ENCODE measurements around the gene ANXA6.
A peak's percentile ranks its signal among the peaks of the same experiment; 100 is the strongest.

ANXA6 gene

DNA sequence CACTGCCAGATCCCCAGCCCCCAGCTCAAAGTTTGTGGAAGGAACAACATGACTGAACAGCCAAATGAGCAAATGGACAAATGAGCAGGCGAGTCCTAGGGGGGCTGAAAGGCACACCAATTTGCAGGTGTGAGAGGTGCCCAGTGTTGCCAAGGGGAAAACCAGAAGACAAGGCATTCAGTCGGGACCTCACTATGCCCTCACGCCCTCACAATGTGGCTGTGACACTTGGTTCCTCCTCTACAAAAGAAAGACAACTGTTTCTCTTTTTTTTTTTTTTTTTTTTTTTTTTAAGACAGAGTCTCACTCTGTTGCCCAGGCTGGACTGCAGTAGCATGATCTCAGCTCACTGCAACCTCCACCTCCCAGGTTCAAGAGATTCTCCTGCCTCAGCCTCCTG is 104.7 kb downstream of the ANXA6 start:
- TF ChIP-seq SPI1 (IDR thresholded peaks at IDR 0.05; ENCODE audit: borderline replicate concordance, low read depth) = no peak
- TF ChIP-seq, protein P1, sequence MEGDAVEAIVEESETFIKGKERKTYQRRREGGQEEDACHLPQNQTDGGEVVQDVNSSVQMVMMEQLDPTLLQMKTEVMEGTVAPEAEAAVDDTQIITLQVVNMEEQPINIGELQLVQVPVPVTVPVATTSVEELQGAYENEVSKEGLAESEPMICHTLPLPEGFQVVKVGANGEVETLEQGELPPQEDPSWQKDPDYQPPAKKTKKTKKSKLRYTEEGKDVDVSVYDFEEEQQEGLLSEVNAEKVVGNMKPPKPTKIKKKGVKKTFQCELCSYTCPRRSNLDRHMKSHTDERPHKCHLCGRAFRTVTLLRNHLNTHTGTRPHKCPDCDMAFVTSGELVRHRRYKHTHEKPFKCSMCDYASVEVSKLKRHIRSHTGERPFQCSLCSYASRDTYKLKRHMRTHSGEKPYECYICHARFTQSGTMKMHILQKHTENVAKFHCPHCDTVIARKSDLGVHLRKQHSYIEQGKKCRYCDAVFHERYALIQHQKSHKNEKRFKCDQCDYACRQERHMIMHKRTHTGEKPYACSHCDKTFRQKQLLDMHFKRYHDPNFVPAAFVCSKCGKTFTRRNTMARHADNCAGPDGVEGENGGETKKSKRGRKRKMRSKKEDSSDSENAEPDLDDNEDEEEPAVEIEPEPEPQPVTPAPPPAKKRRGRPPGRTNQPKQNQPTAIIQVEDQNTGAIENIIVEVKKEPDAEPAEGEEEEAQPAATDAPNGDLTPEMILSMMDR (IDR thresholded peaks at IDR 0.05; ENCODE audit: insufficient read depth, low read length) = no peak
- TF ChIP-seq GABPA (IDR thresholded peaks at IDR 0.05; ENCODE audit: low read depth) = no peak
- peak in 1 of 2 experiments; percentile 35 for DNase-seq (ENCODE audit: low read depth in 1 of 2, low spot score in 1 of 2)
- H3K27me3 ChIP-seq (ENCODE audit: insufficient read depth, poor library complexity, severe bottlenecking) = no peaks in the 10 kb centered on the region
- no peak overlapping the region for H3K27ac ChIP-seq (replicated peaks)
- H3K4me3 ChIP-seq (replicated peaks; ENCODE audit: insufficient read depth, low read length) = no peak overlapping the region

DNA sequence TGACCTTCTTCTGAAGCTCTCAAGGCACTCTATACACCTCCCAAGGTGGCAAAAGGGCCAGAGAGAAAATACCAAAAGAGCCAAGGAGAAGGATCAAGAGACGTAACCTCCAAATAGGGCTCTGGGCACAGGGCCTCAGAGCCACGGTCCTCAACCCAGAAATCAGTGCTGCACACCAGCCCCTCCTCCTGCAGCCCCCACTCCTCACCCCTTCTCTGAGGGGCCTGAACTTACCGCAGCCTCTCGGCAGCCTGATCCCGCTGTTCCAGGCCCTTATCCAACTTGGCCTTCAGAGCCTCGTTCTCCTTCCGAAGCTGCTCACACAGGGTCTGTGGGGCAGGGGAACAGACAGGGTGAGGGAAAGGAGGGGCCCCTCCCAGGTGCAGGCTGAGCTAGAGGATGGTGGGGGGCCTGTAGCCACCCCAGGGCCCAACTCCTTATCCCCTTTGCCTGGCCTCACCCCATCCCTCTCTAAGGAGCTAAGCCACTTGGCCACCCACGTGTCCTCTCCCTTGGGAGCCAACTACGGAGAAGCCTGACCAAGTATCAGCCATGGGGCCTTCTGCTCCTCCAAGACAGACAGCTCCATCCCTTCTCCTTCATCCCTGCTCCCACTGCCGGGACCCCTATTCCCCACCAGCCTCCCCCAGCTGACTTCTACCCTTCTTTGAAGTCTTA is 105.5 kb downstream of the ANXA6 start:
- DNase-seq (ENCODE audit: low read depth in 1 of 2, low spot score in 1 of 2) = no peak

DNA sequence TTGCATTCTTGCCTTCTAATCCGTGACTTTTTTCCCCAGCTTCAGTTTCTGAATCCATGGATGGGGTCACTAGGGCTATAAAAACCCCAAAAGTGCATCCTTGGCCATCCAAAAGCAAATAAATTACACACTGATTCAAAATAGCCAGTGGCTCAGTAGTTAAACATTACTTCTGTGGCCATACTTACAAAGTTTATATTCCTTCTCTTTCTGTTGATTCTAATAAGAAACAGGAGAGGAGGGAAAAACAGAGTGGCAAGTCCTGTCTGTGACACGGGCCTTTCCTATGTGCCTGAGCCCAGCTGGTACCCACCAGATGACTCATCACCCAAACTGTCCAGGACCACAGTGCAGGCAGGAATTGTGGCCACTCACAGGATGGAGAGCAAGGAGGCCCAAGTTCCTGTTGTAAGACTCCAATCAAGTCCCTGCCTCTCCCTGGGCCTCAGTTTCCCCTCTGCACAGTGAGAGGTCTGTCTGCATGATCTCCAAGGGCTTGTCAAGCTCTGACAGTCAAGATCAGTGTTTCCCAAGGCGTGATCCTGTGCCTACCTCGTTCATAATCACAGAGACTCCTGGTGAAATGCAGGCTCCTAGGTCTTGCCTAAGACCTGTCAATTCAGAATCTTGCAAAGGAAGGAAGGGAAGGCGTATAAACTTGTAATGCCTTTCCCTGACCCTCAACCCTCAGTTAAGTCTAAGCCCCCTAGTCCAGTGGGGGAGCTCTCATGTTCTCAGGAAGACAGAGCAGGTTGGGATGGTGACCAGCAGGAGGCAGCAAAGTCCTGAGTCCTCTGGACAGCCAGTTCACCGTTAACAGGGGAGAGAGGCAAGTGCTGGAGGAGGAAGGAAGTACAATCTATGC is 106.3 kb downstream of the ANXA6 start:
- Histone ChIP-seq H3K27me3 (ENCODE audit: insufficient read depth, poor library complexity, severe bottlenecking) (no peaks in the 10 kb centered on the region), H3K27ac (replicated peaks) (no peak overlapping the region), H3K4me3 (replicated peaks; ENCODE audit: insufficient read depth, low read length) (no peak overlapping the region)
- TF ChIP-seq SPI1 (IDR thresholded peaks at IDR 0.05; ENCODE audit: borderline replicate concordance, low read depth) (peak; percentile 70; the same call in 1 of the 2 replicates), POLR2AphosphoS5 (IDR thresholded peaks at IDR 0.05; ENCODE audit: low read depth) (no peak), GABPA (IDR thresholded peaks at IDR 0.05; ENCODE audit: low read depth) (no peak)
- TF ChIP-seq, protein P2, sequence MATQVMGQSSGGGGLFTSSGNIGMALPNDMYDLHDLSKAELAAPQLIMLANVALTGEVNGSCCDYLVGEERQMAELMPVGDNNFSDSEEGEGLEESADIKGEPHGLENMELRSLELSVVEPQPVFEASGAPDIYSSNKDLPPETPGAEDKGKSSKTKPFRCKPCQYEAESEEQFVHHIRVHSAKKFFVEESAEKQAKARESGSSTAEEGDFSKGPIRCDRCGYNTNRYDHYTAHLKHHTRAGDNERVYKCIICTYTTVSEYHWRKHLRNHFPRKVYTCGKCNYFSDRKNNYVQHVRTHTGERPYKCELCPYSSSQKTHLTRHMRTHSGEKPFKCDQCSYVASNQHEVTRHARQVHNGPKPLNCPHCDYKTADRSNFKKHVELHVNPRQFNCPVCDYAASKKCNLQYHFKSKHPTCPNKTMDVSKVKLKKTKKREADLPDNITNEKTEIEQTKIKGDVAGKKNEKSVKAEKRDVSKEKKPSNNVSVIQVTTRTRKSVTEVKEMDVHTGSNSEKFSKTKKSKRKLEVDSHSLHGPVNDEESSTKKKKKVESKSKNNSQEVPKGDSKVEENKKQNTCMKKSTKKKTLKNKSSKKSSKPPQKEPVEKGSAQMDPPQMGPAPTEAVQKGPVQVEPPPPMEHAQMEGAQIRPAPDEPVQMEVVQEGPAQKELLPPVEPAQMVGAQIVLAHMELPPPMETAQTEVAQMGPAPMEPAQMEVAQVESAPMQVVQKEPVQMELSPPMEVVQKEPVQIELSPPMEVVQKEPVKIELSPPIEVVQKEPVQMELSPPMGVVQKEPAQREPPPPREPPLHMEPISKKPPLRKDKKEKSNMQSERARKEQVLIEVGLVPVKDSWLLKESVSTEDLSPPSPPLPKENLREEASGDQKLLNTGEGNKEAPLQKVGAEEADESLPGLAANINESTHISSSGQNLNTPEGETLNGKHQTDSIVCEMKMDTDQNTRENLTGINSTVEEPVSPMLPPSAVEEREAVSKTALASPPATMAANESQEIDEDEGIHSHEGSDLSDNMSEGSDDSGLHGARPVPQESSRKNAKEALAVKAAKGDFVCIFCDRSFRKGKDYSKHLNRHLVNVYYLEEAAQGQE (IDR thresholded peaks at IDR 0.05; ENCODE audit: insufficient replicate concordance, low read depth) = no peak
- TF ChIP-seq, protein P1 (IDR thresholded peaks at IDR 0.05; ENCODE audit: insufficient read depth, low read length) = peak; percentile 95
- DNase-seq (ENCODE audit: low read depth in 1 of 2, low spot score in 1 of 2) = peak; percentile 69 to 90

More for the DNA sequence above, 105.5 kb downstream of the ANXA6 start:
- Histone ChIP-seq H3K4me3 (replicated peaks; ENCODE audit: insufficient read depth, low read length) (no peak overlapping the region), H3K27me3 (ENCODE audit: insufficient read depth, poor library complexity, severe bottlenecking) (no peaks in the 10 kb centered on the region), H3K27ac (replicated peaks) (no peak overlapping the region)
- no peak for TF ChIP-seq GABPA (IDR thresholded peaks at IDR 0.05; ENCODE audit: low read depth)
- TF ChIP-seq, protein P1 (IDR thresholded peaks at IDR 0.05; ENCODE audit: insufficient read depth, low read length) = no peak
